Stimulated activated naive CD8-positive, alpha-beta T cell treated with anti-CD3 and anti-CD28 coated beads, Interleukin-15, Interleukin-2, amounts not matched to agents 100 U/mL and 50 U/mL, for 24 hours (primary cell): Measurements from ENCODE around the gene KRTAP15-1.

ENCODE experiments used
- ATAC-seq: fragments of 150-1000 bp; cut with Tn5 transposase; one replicate; pipeline ENCODE4 v1.10.0; 2021
- DNase-seq: peaks from one replicate; pipeline ENCODE4 v3.0.0; 2021

Gene KRTAP15-1

DNA sequence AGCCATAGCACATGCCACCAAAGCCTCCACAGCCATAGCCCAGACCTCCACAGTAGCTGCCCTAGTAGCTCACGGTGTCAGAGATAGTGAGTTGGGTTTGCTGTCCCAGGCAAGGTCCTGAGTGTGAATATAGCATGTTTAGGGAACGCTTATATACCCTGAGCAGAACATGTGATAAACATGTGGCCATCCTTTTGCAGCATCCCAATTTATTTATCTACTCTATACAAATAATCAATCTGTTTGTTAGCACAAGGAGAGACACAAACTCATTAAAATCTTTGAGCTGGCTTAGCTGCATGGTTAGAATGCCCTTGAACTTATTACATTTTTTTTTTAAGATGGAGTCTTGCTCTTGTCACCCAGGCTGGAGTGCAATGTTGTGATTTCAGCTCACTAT lies 47.3 kb downstream of the KRTAP15-1 start, which contains the start of gene KRTAP19-2:
Gene KRTAP19-2 (minus strand): TSS at position 101 of the 400 bp plus-strand sequence. CDS start 88 bp downstream, at position 13.
- DNase-seq (no peak), ATAC-seq (no peak)
